SK-N-SH treated with all-trans-retinoic acid at 6 μM for 48 hours (cell line): ENCODE data around the gene ZC3H10.

ENCODE experiments used
- CSDC2 ChIP-seq: fragments of 250-450 bp; sonication (Bioruptor Pico); IDR thresholded peaks from 2 replicates; pipeline ENCODE4 v1.5.0; 2020; ENCODE audit warnings: mild to moderate bottlenecking, moderate library complexity
- ISL1 ChIP-seq: fragments of 250-450 bp; sonication (Bioruptor Pico); IDR thresholded peaks from 2 replicates; pipeline ENCODE4 v2.1.2; 2022; ENCODE audit warnings: mild to moderate bottlenecking, moderate library complexity
- RARB ChIP-seq: fragments of 250-450 bp; sonication (Bioruptor Pico); IDR thresholded peaks from 2 replicates; pipeline ENCODE4 v1.8.0; 2021; ENCODE audit warnings: mild to moderate bottlenecking, moderate library complexity
- SNAI2 ChIP-seq: fragments of 250-450 bp; sonication (Bioruptor Pico); IDR thresholded peaks from 2 replicates; pipeline ENCODE4 v1.5.0; 2020; ENCODE audit warnings: mild to moderate bottlenecking, moderate library complexity
- TCF4 ChIP-seq: fragments of 250-450 bp; sonication (Bioruptor Pico); IDR thresholded peaks from 2 replicates; pipeline ENCODE4 v1.8.0; 2021; ENCODE audit warnings: mild to moderate bottlenecking, moderate library complexity, borderline replicate concordance
- TOX ChIP-seq: fragments of 250-450 bp; sonication (Bioruptor Pico); IDR thresholded peaks from 2 replicates; pipeline ENCODE4 v1.8.0; 2021; ENCODE audit warnings: mild to moderate bottlenecking, moderate library complexity, borderline replicate concordance
- ZFP3 ChIP-seq: fragments of 250-450 bp; sonication (Bioruptor Pico); IDR thresholded peaks from 2 replicates; pipeline ENCODE4 v1.5.0; 2020; ENCODE audit warnings: mild to moderate bottlenecking, moderate library complexity
- ZFP30 ChIP-seq: fragments of 450-650 bp; formaldehyde crosslinking; IDR thresholded peaks from 2 replicates; pipeline ENCODE4 v1.5.0; 2022; ENCODE audit warnings: mild to moderate bottlenecking, moderate library complexity
- ZNF70 ChIP-seq: fragments of 450-650 bp; formaldehyde crosslinking; IDR thresholded peaks from 2 replicates; pipeline ENCODE4 v1.5.0; 2020; ENCODE audit warnings: mild to moderate bottlenecking, moderate library complexity
- ZNF8 ChIP-seq: fragments of 450-650 bp; formaldehyde crosslinking; IDR thresholded peaks from 2 replicates; pipeline ENCODE4 v1.5.0; 2020; ENCODE audit warnings: mild to moderate bottlenecking, moderate library complexity
- TF ChIP-seq, protein P1 (sequence below): fragments of 250-450 bp; sonication (Bioruptor Pico); IDR thresholded peaks from 2 replicates; pipeline ENCODE4 v1.5.1; 2020; ENCODE audit warnings: low read depth, mild to moderate bottlenecking, moderate library complexity
- TF ChIP-seq, protein P2 (sequence below): fragments of 250-450 bp; sonication (Bioruptor Pico); IDR thresholded peaks from 2 replicates; pipeline ENCODE4 v1.5.1; 2021; ENCODE audit warnings: mild to moderate bottlenecking, moderate library complexity
- TF ChIP-seq, protein P3 (sequence below): fragments of 250-450 bp; sonication (Bioruptor Pico); IDR thresholded peaks from 2 replicates; pipeline ENCODE4 v1.8.0; 2020; ENCODE audit warnings: mild to moderate bottlenecking, moderate library complexity, borderline replicate concordance

DNA sequence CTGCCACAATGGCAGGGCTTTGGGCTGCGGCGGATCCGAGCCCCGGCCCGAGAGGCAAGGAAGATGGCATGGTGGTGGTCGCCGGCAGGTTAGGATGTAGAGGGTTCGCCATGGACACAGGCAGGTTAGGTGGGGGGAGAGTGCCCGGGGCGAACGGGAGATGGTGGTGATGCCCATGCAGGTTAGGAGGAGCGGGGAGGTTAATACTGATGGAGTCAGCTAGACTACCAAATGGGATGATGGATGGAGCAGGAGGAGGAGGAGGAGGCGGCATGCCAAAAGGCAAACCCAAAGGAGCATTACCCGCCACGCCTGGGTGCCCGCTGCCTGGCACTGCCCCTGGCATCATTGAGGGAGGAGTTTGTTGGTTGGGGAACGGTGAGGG is 46.3 kb downstream of the ZC3H10 start:
- TF ChIP-seq, protein P1, sequence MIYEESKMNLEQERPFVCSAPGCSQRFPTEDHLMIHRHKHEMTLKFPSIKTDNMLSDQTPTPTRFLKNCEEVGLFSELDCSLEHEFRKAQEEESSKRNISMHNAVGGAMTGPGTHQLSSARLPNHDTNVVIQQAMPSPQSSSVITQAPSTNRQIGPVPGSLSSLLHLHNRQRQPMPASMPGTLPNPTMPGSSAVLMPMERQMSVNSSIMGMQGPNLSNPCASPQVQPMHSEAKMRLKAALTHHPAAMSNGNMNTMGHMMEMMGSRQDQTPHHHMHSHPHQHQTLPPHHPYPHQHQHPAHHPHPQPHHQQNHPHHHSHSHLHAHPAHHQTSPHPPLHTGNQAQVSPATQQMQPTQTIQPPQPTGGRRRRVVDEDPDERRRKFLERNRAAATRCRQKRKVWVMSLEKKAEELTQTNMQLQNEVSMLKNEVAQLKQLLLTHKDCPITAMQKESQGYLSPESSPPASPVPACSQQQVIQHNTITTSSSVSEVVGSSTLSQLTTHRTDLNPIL (CRISPR knock-in tag) = no peak
- TF ChIP-seq ZFP30 (CRISPR knock-in tag) (no peak), CSDC2 (CRISPR knock-in tag) (no peak), TCF4 (CRISPR knock-in tag) (no peak), TOX (no peak), ISL1 (CRISPR knock-in tag) (no peak), ZFP3 (CRISPR knock-in tag) (no peak), SNAI2 (CRISPR knock-in tag) (no peak), RARB (no peak), ZNF8 (CRISPR knock-in tag) (no peak), ZNF70 (no peak)
- TF ChIP-seq, protein P2, sequence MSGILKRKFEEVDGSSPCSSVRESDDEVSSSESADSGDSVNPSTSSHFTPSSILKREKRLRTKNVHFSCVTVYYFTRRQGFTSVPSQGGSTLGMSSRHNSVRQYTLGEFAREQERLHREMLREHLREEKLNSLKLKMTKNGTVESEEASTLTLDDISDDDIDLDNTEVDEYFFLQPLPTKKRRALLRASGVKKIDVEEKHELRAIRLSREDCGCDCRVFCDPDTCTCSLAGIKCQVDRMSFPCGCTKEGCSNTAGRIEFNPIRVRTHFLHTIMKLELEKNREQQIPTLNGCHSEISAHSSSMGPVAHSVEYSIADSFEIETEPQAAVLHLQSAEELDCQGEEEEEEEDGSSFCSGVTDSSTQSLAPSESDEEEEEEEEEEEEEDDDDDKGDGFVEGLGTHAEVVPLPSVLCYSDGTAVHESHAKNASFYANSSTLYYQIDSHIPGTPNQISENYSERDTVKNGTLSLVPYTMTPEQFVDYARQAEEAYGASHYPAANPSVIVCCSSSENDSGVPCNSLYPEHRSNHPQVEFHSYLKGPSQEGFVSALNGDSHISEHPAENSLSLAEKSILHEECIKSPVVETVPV (CRISPR knock-in tag) = no peak
- TF ChIP-seq, protein P3, sequence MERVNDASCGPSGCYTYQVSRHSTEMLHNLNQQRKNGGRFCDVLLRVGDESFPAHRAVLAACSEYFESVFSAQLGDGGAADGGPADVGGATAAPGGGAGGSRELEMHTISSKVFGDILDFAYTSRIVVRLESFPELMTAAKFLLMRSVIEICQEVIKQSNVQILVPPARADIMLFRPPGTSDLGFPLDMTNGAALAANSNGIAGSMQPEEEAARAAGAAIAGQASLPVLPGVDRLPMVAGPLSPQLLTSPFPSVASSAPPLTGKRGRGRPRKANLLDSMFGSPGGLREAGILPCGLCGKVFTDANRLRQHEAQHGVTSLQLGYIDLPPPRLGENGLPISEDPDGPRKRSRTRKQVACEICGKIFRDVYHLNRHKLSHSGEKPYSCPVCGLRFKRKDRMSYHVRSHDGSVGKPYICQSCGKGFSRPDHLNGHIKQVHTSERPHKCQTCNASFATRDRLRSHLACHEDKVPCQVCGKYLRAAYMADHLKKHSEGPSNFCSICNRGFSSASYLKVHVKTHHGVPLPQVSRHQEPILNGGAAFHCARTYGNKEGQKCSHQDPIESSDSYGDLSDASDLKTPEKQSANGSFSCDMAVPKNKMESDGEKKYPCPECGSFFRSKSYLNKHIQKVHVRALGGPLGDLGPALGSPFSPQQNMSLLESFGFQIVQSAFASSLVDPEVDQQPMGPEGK = no peak
